Measurements from ENCODE around the gene EEF1B2.
"Not testable (repeated sequence)": the region's sequence is repeated elsewhere in the genome, so short reads cannot be mapped to it uniquely, and the experiment has no call there.

Gene EEF1B2

GRCh38 chr2:206168230-206168629 lies 8.5 kb downstream of the EEF1B2 start:
- not testable (repeated sequence) for DNase-seq

GRCh38 chr2:206171624-206172397 lies 12.1 kb downstream of the EEF1B2 start:
- not testable (repeated sequence) for DNase-seq

GRCh38 chr2:206173147-206173546 lies 13.5 kb downstream of the EEF1B2 start:
- DNase-seq, result no peak

- no peak for DNase-seq
Measured at GRCh38 chr2:206176121-206176520, 16.4 kb downstream of the EEF1B2 start.

GRCh38 chr2:206176901-206177300 lies 17.2 kb downstream of the EEF1B2 start:
- DNase-seq, result no peak

GRCh38 chr2:206181526-206181925 lies 21.8 kb downstream of the EEF1B2 start:
- DNase-seq, result not testable (repeated sequence)

GRCh38 chr2:206189691-206190090 lies 30.0 kb downstream of the EEF1B2 start:
- DNase-seq, result no peak

- no peak for DNase-seq
Measured at GRCh38 chr2:206190111-206190510, 30.4 kb downstream of the EEF1B2 start.

- no peak for DNase-seq
Measured at GRCh38 chr2:206190689-206191088, 31.0 kb downstream of the EEF1B2 start.

- DNase-seq, result no peak
Measured at GRCh38 chr2:206192157-206192556, 32.5 kb downstream of the EEF1B2 start.

GRCh38 chr2:206193671-206194357 lies 34.1 kb downstream of the EEF1B2 start:
- no peak for DNase-seq

GRCh38 chr2:206198677-206199076 lies 39.0 kb downstream of the EEF1B2 start:
- DNase-seq, result no peak

GRCh38 chr2:206201075-206201848 lies 41.6 kb downstream of the EEF1B2 start:
- no peak for DNase-seq

GRCh38 chr2:206202446-206202845 lies 42.8 kb downstream of the EEF1B2 start:
- no peak for DNase-seq

- DNase-seq, result no peak
Measured at GRCh38 chr2:206203331-206203730, 43.6 kb downstream of the EEF1B2 start.

GRCh38 chr2:206204710-206205109 lies 45.0 kb downstream of the EEF1B2 start:
- DNase-seq, result no peak

GRCh38 chr2:206207316-206207715 lies 47.6 kb downstream of the EEF1B2 start:
- DNase-seq, result not testable (repeated sequence)

- no peak for DNase-seq
Measured at GRCh38 chr2:206208900-206209299, 49.2 kb downstream of the EEF1B2 start.

- no peak for DNase-seq
Measured at GRCh38 chr2:206211657-206212255, 52.1 kb downstream of the EEF1B2 start.
